Measurements from ENCODE around the gene FCER2.
A peak's percentile ranks its signal among the peaks of the same experiment; 100 is the strongest.

Gene FCER2

DNA sequence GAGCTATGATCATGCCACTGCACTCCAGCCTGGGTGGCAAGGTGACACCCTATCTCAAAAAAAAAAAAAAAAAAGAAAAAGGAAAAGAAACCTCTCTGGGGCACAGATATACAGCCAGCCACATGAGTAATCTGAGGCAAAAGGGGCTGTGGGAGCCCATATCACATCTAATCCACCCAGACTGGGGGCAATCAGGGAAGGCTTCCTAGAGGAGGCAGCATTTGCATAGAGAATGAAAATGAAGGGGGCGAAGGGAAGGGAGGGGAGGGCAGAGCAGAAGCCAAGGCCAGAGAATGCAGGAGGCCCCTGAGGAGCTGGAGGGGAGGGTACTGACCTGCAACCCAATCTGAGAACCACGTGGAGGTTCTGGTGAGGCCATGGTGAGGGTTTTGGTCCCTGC lies 51.8 kb downstream of the FCER2 start:
- DNase-seq (ENCODE audit: low read depth): no peak
- TF ChIP-seq, protein P1, sequence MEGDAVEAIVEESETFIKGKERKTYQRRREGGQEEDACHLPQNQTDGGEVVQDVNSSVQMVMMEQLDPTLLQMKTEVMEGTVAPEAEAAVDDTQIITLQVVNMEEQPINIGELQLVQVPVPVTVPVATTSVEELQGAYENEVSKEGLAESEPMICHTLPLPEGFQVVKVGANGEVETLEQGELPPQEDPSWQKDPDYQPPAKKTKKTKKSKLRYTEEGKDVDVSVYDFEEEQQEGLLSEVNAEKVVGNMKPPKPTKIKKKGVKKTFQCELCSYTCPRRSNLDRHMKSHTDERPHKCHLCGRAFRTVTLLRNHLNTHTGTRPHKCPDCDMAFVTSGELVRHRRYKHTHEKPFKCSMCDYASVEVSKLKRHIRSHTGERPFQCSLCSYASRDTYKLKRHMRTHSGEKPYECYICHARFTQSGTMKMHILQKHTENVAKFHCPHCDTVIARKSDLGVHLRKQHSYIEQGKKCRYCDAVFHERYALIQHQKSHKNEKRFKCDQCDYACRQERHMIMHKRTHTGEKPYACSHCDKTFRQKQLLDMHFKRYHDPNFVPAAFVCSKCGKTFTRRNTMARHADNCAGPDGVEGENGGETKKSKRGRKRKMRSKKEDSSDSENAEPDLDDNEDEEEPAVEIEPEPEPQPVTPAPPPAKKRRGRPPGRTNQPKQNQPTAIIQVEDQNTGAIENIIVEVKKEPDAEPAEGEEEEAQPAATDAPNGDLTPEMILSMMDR (IDR thresholded peaks at IDR 0.05; ENCODE audit: insufficient read depth, low read depth, low read length, missing control alignments): no peak
- no peak overlapping the region for H3K4me3 ChIP-seq (ENCODE audit: low read depth, low read length)

DNA sequence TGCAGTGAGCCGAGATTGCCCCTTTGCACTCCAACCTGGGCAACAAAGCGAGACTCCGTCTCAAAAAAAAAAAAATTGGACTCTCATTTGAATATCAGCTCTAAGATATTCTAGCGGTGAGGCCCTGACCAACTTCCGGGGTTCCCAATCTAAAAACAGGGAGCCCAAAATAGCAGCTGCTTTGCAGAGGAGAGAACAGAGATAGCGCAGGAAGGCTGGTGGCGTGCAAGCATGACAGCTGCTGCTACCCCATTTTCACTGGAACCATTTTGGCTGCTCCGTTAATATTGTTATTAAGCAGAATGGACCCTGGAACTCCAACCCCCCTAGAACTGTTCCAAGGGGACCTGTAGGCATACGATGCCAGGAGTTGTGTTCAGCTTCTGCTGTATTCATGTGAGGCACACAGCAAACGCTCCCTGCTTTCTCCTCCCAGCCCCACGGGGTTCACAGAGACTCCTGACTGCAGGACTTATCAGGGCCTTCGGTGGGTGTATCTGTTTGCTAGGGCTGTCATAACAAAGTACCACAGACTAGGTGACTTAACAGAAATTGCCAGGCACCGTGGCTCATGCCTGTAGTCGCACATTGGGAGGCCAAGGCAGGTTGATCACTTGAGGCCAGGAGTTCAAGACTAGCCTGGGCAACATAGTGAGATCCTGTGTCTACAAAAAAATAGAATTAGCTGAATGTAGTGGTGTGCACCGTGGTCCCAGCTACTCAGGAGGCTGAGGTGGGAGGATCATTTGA lies 53.5 kb downstream of the FCER2 start:
- no peak overlapping the region for H3K4me3 ChIP-seq (ENCODE audit: low read depth, low read length)
- DNase-seq (ENCODE audit: low read depth): peak; percentile 73
- TF ChIP-seq, protein P1 (IDR thresholded peaks at IDR 0.05; ENCODE audit: insufficient read depth, low read depth, low read length, missing control alignments): no peak

DNA sequence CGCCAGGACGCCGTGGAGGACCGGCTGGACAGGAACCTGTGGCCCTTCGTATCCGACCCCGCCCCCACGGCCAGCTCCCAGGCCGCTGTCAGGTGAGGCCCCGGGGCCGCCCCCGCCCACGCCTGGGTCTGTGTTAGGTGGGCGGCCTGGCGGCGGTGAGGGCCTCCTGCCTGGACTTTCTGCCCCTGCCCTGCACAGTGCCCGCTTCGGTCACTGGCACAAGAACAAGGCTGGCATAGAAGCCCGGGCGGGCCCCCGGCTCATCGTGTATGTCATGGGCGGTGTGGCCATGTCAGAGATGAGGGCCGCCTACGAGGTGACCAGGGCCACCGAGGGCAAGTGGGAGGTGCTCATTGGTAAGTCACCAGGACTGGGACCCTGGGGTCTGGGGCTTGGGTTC lies 54.8 kb downstream of the FCER2 start:
- no peak for DNase-seq (ENCODE audit: low read depth)
- H3K4me3 ChIP-seq (ENCODE audit: low read depth, low read length): no peak overlapping the region
- TF ChIP-seq, protein P1 (IDR thresholded peaks at IDR 0.05; ENCODE audit: insufficient read depth, low read depth, low read length, missing control alignments): no peak

DNA sequence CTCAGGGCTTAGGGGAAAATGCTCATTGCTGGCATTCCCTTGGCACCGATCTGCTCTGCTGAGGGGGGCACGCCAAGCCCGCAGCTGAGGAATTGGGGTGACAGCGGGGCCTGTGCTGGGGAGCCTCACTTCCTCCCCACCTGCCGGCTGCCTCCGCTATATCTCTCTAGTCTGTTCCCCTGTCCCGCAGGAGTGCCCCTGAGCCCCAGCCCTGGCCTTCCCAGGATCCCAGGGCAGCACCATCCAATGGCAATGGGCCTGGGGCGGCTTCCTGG lies 55.6 kb downstream of the FCER2 start:
- no peak for DNase-seq (ENCODE audit: low read depth)
- TF ChIP-seq, protein P1 (IDR thresholded peaks at IDR 0.05; ENCODE audit: insufficient read depth, low read depth, low read length, missing control alignments): no peak

DNA sequence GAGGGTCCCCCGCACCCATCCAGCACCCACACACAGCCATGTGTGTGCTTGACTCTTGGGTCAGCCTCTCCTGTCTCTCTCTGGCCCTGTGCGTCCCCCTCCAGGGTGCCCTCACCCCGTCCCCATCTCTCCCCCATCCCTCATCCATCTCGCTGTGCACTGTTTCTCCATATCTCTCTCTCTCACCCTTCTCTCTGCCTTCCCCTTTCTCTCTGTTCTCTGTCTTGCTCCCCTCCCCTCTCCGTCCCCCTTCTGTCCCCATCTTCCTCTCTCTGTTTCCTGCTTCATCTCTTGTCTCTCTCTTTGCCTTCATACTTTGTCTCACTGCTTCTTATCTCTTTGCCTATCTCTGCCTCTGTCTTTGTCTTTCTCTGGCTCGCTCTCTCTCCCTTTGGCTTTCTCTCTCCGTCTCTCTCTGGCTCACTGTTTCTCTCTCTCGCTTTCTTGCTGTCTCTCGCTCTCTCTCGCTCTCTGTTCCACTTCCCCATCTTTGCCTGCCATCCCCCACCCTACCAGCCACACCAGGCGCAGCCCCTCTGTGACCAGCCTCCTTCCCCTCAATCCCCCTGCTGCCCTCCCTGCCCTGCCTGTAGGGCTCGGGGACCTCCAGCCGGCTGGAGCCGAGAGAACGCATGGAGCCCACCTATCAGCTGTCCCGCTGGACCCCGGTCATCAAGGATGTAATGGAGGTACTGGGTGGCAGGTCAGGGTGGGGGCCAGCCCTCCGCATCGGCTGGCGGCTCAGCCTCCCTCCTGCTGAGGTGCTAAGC lies 56.1 kb downstream of the FCER2 start:
- DNase-seq (ENCODE audit: low read depth): no peak
- no peak overlapping the region for H3K4me3 ChIP-seq (ENCODE audit: low read depth, low read length)
- TF ChIP-seq, protein P1 (IDR thresholded peaks at IDR 0.05; ENCODE audit: insufficient read depth, low read depth, low read length, missing control alignments): no peak

More for the DNA sequence above, 55.6 kb downstream of the FCER2 start:
- H3K4me3 ChIP-seq (ENCODE audit: low read depth, low read length): no peak overlapping the region

DNA sequence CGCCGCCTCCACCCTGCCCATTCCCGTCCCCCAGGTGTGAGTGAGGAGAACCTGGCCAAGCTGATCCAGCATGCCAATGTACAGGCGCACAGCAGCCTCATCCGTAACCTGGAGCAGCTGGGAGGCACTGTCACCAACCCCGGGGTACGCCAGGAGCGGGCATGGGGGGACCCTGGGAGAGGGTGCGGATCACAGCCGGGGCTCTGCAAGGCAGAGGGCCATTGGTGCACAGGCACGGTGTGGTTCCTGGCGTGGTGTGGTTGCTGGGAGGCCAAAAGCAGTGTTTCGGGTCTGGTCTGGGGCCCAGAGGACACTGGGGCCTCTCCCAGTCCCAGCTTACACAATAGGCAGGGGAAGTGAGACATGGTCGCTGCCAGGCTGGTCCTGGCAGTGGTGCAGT lies 56.8 kb downstream of the FCER2 start:
- DNase-seq (ENCODE audit: low read depth): no peak
- TF ChIP-seq, protein P1 (IDR thresholded peaks at IDR 0.05; ENCODE audit: insufficient read depth, low read depth, low read length, missing control alignments): no peak
- no peak overlapping the region for H3K4me3 ChIP-seq (ENCODE audit: low read depth, low read length)

Data from GM12865 (cell line).